ENCODE measurements around the gene NIP7.

GRCh38 chr16:69301861-69302260 lies 37.7 kb upstream of the NIP7 start:
- TF ChIP-seq CTCF (conservative IDR thresholded peaks at IDR 0.05), result no peak
- no peak for TF ChIP-seq ZFX (IDR thresholded peaks at IDR 0.05)
